SJCRH30 (cell line): Measurements from ENCODE around the gene DHRS1. TPM values are rescaled to one million over a fixed set of nuclear protein-coding genes. Genes with fewer than 3 reads are reported as not detected.
A peak's percentile ranks its signal among the peaks of the same experiment; 100 is the strongest.

ENCODE experiments used
- DNase-seq, 2 experiments: peaks; one replicate each; pipeline ENCODE4 v3.0.0-alpha.2; 2015 to 2020
- H3K27ac ChIP-seq: fragments of 250-450 bp; sonication (Bioruptor Pico); 2 replicates; pipeline ENCODE4 v1.5.1; 2020; ENCODE audit warnings: mild to moderate bottlenecking, moderate library complexity
- H3K27me3 ChIP-seq: fragments of 250-450 bp; sonication (Bioruptor Pico); 2 replicates; pipeline ENCODE4 v1.5.1; 2020; ENCODE audit warnings: mild to moderate bottlenecking, moderate library complexity
- H3K36me3 ChIP-seq: fragments of 250-450 bp; sonication (Bioruptor Pico); 2 replicates; pipeline ENCODE4 v1.5.1; 2020; ENCODE audit warnings: mild to moderate bottlenecking, moderate library complexity
- H3K4me1 ChIP-seq: fragments of 250-450 bp; sonication (Bioruptor Pico); 2 replicates; pipeline ENCODE4 v1.5.1; 2020; ENCODE audit warnings: mild to moderate bottlenecking, moderate library complexity
- H3K4me3 ChIP-seq: fragments of 250-450 bp; sonication (Bioruptor Pico); 2 replicates; pipeline ENCODE4 v1.5.1; 2020; ENCODE audit warnings: mild to moderate bottlenecking, moderate library complexity
- H3K9me3 ChIP-seq: fragments of 250-450 bp; sonication (Bioruptor Pico); replicated peaks from 2 replicates; pipeline ENCODE4 v1.5.1; 2020; ENCODE audit warnings: mild to moderate bottlenecking, moderate library complexity
- total RNA-seq: library from RNA; depleted of rRNA; stranded (reverse); fragments of >200 nt; shearing (Covaris generic); gene quantifications from 2 replicates; pipeline ENCODE4 v1.2.3, GENCODE V29; 2014

The DHRS1 gene
- total RNA-seq, 1 experiment from 2014 or later = 9.5 TPM

DNA sequence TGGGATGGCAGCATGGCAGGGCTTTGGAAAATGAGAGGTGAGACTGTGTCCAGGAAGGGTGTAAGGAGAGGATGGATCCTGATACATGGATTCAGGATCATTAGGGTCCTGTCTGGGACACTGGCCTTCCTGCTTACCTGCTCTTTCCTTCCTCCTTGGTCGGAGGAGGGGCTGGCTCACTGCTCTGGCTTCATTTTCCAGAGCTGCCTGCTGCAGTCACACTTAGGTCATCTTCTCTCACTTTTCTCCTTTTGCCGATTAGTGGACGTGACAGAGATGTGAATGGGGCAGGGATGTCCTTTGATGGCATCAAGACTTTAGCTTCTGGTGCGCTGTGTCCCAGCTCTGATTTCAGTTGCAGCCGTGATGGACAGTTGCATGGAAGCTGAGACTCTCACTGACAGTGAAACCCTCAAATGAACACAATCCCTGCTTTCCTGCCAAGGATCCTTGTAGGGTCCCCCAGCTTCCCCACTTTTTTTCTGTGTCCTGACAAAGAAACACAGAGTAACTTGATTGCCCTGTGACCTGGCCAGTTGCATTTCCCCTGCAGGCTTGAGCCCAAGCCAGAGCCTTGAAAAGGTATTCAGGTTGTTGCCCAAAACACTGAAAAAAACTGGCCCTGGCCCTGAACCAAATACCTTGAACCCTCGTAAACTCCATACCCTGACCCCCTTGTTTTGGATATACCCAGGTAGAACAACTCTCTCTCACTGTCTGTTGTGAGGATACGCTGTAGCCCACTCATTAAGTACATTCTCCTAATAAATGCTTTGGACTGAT is 9.0 kb upstream of the DHRS1 start:
- DNase-seq = no peak
- no peak overlapping the region for H3K27ac ChIP-seq
- H3K4me1 ChIP-seq = no peaks in the 10 kb centered on the region
- H3K36me3 ChIP-seq = peaks cover 37% of the 10 kb centered on the region
- no peaks in the 10 kb centered on the region for H3K9me3 ChIP-seq
- no peaks in the 10 kb centered on the region for H3K27me3 ChIP-seq
- H3K4me3 ChIP-seq = no peak overlapping the region

DNA sequence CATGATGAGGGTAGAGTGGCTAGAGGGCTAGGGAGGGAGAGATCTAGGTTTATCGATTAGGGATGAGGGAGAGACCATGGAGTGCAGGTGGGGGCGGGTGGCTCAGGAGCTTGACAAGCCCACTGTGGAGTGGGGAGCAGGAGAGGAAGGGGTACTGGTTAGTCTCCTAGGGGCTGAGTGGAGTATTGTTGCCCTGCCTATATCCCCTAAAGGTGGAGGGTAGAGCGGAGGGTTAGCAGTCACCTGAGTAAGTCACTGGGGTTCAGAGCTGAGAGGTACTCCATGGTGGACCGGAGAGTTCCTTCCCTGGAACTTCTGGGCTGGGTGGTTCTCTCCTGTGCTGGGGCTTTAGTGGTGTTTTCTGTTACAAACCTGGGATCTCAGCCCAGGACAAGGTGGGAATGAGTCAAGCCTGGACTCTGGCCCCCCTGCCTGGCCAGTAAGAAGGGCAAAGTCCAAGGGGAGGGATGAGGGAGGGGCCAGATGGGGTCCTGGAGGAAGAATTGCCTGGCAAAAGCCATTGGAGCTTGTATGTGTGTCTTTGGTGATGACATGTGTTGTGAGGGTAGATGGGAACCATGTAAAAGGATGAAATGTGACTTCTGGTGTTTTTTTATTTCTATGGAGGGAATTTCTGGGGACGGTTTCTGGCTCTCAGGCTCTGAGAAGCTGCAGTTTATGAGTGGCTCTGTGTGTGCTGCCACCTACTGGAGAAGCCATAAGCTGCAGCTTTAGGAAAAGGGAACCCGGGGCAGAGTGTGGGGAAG is 8.2 kb upstream of the DHRS1 start, which contains the start of gene CIDEB:
Gene CIDEB, minus strand, starts transcription at position 403 of the 767 bp plus-strand sequence. Its CDS starts 119 bp downstream, at position 284.
- peaks cover 39% of the 10 kb centered on the region for H3K36me3 ChIP-seq
- H3K27me3 ChIP-seq = no peaks in the 10 kb centered on the region
- peak; percentile 57 to 80 for DNase-seq
- H3K9me3 ChIP-seq = no peaks in the 10 kb centered on the region
- no peak within 1 kb of the TSS for H3K4me3 ChIP-seq
- H3K4me1 ChIP-seq = no peaks in the 10 kb centered on the region
- H3K27ac ChIP-seq = no peak within 1 kb of the TSS

DNA sequence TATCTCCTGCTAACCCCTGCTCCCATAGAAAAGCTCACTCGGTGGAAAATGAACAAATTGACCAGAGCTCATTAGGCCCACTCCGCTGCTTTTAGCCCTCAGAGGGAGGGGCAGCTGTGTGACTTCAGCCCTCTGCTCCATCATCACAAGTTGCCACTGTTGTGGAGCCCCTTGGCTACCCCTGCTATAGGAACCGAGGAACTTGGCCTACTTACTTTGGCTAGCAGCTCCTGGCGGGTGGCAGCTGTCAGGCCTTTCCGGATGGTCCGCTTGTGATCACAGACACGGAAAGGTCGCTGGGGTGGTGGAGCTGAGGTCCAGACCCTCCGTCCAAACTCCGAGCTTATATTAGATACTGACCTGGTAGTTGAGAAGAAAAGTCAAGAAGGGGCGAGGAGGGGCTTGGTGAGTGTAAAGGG is 7.6 kb upstream of the DHRS1 start:
- Histone ChIP-seq H3K9me3 (no peaks in the 10 kb centered on the region), H3K27me3 (no peaks in the 10 kb centered on the region), H3K4me1 (no peaks in the 10 kb centered on the region), H3K36me3 (peaks cover 45% of the 10 kb centered on the region), H3K4me3 (no peak overlapping the region), H3K27ac (no peak overlapping the region)
- DNase-seq = no peak

DNA sequence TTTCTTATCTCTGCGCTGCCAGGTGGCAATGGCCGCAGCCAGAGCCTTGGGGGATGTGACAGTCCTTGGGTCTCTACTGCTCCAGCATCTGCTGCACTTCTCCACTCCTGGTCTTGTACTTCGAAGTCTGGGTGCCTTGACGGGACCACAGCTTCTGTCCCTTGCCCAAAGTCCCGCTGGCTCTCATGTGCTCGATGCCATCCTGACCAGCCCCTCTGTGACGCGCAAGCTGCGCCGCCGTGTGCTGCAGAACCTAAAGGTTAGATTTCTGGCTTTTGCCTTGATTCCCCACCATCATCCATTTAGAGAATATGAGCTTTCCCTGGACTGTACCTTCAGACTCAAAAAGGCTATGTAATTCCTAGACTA is 4.4 kb upstream of the DHRS1 start:
- DNase-seq = no peak
- peaks cover 41% of the 10 kb centered on the region for H3K36me3 ChIP-seq
- no peaks in the 10 kb centered on the region for H3K27me3 ChIP-seq
- no peaks in the 10 kb centered on the region for H3K4me1 ChIP-seq
- no peak overlapping the region for H3K4me3 ChIP-seq
- no peak overlapping the region for H3K27ac ChIP-seq
- H3K9me3 ChIP-seq = no peaks in the 10 kb centered on the region

DNA sequence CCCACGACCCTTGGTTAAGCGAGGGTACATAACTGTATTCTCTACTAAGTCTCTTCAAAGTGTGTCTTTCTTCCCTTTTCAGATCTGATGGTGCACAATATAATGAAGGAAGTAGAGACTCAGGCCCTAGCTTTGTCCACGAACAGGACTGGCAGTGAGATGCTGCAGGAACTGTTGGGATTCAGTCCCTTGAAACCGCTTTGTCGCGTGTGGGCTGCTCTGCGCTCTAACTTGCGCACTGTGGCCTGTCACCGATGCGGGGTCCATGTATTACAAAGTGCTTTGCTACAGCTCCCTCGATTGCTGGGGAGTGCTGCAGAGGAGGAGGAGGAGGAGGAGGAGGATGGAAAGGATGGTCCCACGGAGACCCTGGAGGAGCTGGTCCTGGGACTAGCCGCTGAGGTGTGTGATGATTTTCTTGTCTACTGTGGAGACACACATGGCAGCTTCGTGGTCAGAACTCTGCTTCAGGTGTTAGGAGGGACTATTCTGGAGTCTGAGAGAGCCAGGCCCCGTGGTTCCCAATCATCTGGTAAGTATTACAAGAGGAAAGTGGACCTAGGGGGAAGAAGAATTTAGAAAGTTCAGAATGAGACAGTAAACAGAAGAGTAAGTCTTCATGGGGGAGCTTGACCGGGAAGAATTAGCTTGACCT is 873 bp upstream of the DHRS1 start:
- peaks cover 25% of the 10 kb centered on the region for H3K36me3 ChIP-seq
- no peaks in the 10 kb centered on the region for H3K4me1 ChIP-seq
- no peaks in the 10 kb centered on the region for H3K27me3 ChIP-seq
- H3K9me3 ChIP-seq = no peaks in the 10 kb centered on the region
- peak overlapping the region; percentile 66 for H3K4me3 ChIP-seq
- no peak for DNase-seq
- H3K27ac ChIP-seq = peak overlapping the region; percentile 64; the same call in 1 of the 2 replicates

DNA sequence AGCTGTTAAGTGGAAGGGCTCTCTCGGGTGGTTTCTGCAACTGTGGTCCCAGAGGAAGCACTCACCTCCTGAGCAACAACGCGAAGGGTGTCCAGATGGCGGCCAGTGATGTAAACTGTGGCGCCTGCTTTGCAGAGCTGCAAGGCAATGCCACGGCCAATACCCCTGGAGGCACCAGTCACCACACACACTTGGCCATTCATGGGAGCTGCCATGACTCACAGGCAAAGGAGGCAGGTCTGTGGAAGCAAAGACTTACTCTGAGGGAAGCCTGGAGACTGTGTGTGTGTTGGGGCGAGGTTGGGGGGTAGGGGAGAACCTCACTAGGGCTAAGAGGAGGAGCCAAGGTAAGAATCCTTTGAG is 707 bp downstream of the DHRS1 start:
- H3K36me3 ChIP-seq = peaks cover 13% of the 10 kb centered on the region
- DNase-seq = peak; percentile 24 to 26
- no peaks in the 10 kb centered on the region for H3K27me3 ChIP-seq
- no peaks in the 10 kb centered on the region for H3K9me3 ChIP-seq
- no peaks in the 10 kb centered on the region for H3K4me1 ChIP-seq
- peak overlapping the region; percentile 66 for H3K4me3 ChIP-seq
- H3K27ac ChIP-seq = no peak overlapping the region

DNA sequence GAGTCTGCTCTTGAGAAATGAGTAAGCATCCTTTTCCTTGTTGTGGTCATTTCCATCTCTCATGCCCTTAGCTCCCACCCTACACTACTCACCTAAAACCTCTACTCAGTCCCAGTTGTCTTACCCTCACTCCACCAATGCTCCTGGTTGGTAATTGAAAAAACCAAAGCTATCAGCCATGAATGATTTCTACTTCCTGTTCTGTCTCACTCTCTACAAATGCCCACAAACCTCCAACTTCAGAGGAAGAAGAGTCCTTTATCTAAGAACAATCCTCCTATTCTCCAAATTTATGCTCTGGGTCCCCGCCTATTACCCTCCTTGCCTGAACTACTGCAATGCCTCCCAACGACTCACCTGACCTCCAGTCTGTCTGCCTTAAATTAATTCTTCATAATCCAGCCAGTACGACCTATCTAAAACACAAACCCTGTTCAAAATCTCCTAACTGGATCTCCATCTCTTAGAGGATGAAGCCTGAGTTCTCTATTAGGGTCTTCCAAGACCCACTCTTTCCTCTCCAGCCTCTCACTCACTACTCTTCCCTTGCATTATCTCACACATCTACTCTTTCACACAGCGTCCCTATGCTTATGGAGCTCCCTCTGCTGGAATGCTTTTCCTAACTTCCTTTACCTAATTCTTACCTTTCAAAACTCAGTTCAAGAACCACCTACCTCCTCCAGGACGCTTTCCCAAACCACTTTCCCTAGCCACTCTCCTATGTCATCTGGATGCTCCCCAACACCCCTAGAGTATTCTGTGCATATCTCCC is 2.2 kb downstream of the DHRS1 start:
- peak in 1 of 2 experiments; percentile 37 for DNase-seq
- H3K4me1 ChIP-seq = no peaks in the 10 kb centered on the region
- no peak overlapping the region for H3K27ac ChIP-seq
- no peaks in the 10 kb centered on the region for H3K9me3 ChIP-seq
- H3K27me3 ChIP-seq = no peaks in the 10 kb centered on the region
- H3K36me3 ChIP-seq = peaks cover 4% of the 10 kb centered on the region
- no peak overlapping the region for H3K4me3 ChIP-seq

DNA sequence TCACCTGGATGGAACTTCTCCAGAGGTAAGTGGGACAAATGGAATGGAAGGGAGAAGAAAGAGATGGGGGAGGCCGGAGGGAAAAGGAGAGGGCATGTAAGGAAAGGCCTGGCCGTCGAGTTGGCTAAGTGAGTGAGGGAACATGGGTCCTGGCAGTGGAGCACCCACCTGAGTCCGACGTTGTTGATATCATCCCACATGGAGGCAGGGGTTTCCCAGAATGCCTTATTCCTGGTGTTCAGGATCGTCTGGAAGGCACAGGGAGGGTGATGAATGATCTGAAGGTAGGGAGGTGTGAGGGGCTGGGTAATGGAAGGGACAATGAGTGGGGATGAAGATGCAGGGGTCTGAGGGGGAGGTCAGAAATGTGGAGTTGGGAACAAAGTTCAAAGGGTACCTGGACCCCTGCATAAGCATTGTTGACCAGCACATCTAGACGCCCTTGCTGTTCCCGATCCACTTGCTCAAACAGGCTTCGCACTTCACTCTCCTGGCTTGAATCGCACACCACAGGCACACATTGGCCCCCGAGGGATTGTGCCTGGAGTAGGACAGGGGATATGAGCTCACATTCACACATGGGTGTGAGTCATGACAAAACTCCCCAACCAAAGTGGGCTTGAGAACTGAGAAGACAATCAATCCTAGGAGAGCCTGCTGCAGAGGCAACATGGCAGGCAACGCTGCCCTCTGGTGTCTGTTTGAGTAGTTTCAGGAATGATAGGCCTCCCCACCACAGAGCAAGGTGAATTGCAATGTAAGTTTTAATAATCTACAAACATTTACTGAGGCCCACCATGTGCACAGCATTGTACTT is 3.0 kb downstream of the DHRS1 start:
- Histone ChIP-seq H3K9me3 (no peaks in the 10 kb centered on the region), H3K27ac (no peak overlapping the region), H3K36me3 (no peaks in the 10 kb centered on the region), H3K4me3 (no peak overlapping the region), H3K27me3 (no peaks in the 10 kb centered on the region), H3K4me1 (no peaks in the 10 kb centered on the region)
- DNase-seq = peak; percentile 62 to 82

DNA sequence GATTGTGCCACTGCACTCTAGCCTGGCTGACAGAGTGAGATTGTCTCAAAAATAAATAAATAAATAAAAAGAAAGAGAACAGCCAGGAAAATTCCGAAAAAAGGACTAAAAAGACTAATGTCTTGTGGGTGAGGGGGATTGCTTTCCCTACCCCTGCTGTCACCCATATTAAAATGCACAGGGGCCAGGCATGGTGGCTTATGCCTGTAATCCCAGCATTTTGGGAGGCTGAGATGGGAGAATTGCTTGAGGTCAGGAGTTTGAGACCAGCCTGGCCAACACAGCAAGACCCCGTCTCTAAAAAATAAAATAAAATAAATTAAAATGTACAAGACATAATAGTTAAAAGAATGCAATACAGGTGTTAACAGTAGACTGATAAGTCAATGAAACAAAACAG is 6.1 kb downstream of the DHRS1 start:
- Histone ChIP-seq H3K27ac (no peak overlapping the region), H3K4me3 (no peak overlapping the region), H3K36me3 (no peaks in the 10 kb centered on the region), H3K9me3 (no peaks in the 10 kb centered on the region), H3K27me3 (no peaks in the 10 kb centered on the region), H3K4me1 (no peaks in the 10 kb centered on the region)
- no peak for DNase-seq

DNA sequence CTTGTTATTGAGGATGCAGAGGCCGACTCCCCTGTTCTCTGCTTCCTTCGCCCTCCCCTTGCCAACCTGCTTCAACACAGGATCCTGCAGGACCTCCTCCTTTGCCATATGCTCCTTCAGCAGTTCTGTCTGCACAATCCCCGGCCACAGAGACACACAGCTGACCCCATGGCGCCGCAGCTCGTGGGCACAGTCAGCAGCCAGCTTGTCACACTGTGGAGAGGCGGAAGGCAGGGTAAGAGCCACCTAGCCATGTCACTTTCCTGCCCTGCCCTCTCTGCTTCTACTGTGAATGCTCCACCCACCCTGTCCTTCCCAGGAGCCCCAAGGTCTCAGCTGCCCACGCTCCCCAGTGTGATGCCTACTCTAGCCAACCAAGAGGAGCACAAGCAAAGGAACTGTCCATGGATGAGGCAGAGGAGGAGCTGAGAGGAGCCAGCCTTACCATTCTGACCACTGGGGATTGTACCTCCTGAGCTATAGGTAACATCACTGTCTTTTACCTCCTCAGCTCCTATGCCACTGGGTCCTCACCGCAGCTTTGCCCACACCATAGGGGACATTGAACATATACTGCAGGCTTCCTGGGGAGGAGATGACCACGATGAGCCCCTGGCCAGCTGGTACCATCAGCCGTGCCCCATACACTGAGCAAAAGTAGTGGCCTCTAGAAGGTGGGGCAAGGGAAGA is 7.3 kb downstream of the DHRS1 start:
- DNase-seq = no peak
- no peak overlapping the region for H3K4me3 ChIP-seq
- no peaks in the 10 kb centered on the region for H3K9me3 ChIP-seq
- H3K27ac ChIP-seq = no peak overlapping the region
- no peaks in the 10 kb centered on the region for H3K27me3 ChIP-seq
- H3K4me1 ChIP-seq = no peaks in the 10 kb centered on the region
- no peaks in the 10 kb centered on the region for H3K36me3 ChIP-seq

DNA sequence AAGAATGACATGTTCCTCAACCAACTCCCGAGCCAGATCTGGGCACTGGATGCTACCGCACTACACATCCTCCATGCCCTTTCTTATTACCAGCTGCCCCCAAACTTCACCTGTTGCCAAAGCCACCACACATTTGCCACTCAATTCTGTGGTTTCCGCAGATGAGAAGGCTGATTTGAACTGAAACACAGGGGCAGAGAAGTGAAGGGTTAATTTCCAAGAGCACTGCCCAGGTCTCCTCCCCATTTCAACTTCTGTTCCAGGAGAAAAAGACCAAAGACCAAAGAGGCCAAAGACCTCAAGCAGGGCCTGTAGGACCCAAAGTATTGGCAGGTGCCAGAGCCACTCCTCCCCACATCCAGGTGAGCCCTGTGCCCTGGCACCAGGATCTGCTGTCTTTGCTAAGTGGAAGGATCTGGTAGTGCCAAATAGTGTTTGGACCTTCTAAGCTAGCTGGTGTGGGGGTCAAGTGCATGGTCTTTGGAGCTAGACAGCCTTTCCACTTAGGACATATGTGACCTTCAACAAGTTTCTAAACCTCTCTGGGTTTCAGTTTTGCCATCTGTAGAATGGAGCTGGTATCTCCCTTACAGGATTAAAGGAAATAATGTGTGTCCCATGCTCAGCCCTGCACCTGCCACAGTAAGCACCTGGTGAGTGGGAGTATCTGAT is 8.0 kb downstream of the DHRS1 start:
- Histone ChIP-seq H3K9me3 (no peaks in the 10 kb centered on the region), H3K27ac (no peak overlapping the region), H3K27me3 (no peaks in the 10 kb centered on the region), H3K4me3 (no peak overlapping the region), H3K4me1 (no peaks in the 10 kb centered on the region), H3K36me3 (no peaks in the 10 kb centered on the region)
- no peak for DNase-seq

DNA sequence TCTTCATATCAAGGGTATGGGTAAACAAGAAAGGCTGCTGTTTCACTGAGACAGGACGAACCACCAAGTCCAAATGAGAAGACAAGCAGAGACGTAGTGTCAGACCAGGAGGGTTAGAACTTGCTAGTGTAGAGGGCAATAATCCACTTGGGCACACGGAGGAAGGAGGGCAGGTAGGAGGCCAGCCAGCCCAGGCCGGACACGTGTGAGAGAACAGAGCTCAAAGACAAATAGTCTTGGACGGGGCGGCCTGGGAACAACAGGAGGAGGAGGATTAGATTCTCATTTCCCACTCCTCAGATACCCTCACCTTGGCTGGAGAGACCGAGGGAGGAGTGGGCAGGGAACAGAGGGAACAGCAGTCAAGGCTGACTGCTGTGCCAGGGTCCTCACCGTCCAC is 8.8 kb downstream of the DHRS1 start:
- no peak for DNase-seq
- no peaks in the 10 kb centered on the region for H3K36me3 ChIP-seq
- H3K9me3 ChIP-seq = no peaks in the 10 kb centered on the region
- no peak overlapping the region for H3K4me3 ChIP-seq
- H3K27ac ChIP-seq = no peak overlapping the region
- H3K27me3 ChIP-seq = no peaks in the 10 kb centered on the region
- no peaks in the 10 kb centered on the region for H3K4me1 ChIP-seq

DNA sequence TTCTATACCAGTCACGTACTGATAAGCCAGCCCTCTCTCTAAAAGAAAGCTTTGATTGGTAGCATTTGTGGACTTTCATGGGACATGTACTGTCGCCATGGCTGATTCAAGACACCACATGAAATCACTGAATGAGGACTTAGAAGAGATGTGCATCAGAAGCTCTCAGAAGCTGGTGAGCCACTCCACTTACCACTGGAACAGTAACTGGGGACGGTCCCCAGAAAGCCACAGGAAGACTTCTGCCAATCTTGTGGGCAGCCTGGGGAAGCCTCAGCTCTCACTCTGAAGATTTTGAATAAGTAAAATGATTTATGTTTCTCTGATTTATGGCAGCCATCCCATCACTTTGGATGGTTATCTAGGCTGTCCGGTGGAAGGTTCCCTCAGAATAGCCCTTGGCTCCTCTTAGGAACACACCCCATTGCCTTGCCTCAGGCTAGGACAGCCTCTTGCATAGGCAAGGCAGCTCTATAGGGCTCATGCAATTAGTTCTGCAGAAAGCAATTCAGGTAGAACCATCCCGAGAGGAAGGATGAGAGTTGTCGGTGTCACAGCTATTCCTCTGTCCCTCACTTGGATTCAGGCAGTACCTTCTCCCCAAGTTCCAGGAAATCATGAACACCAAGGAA is 9.8 kb downstream of the DHRS1 start:
- no peak for DNase-seq
- H3K4me3 ChIP-seq = no peak overlapping the region
- H3K36me3 ChIP-seq = no peaks in the 10 kb centered on the region
- H3K27me3 ChIP-seq = no peaks in the 10 kb centered on the region
- H3K4me1 ChIP-seq = no peaks in the 10 kb centered on the region
- no peak overlapping the region for H3K27ac ChIP-seq
- no peaks in the 10 kb centered on the region for H3K9me3 ChIP-seq
